Ascending aorta (tissue), 2 donors: Measurements from ENCODE around the gene MAFF. TPM values are rescaled to one million over a fixed set of nuclear protein-coding genes. Genes with fewer than 3 reads are reported as not detected.
A peak's percentile ranks its signal among the peaks of the same experiment; 100 is the strongest.

Experiments
- DNase-seq, 2 donors: peaks; one replicate each; pipeline ENCODE4 v3.0.0-alpha.2; 2019; ENCODE audit warnings: low spot score in 2 of 2
- H3K27ac ChIP-seq, 2 donors: fragments of 200-600 bp; sonication (generic); one replicate each; pipeline ENCODE4 v1.5.1; 2016 to 2017; ENCODE audit warnings: mild to moderate bottlenecking in 1 of 2
- H3K27me3 ChIP-seq: fragments of 200-600 bp; sonication (generic); one replicate; pipeline ENCODE4 v1.5.1; 2017
- H3K36me3 ChIP-seq, 2 donors: fragments of 200-600 bp; sonication (generic); one replicate each; pipeline ENCODE4 v1.5.1; 2016
- H3K4me1 ChIP-seq, 2 donors: fragments of 200-600 bp; sonication (generic); one replicate each; pipeline ENCODE4 v1.5.1; 2016 to 2017; ENCODE audit warnings: mild to moderate bottlenecking in 1 of 2
- H3K4me3 ChIP-seq, 2 donors: fragments of 200-600 bp; sonication (generic); one replicate each; pipeline ENCODE4 v1.5.1; 2016 to 2017; ENCODE audit warnings: mild to moderate bottlenecking in 1 of 2
- H3K9me3 ChIP-seq, 2 donors: fragments of 200-600 bp; sonication (generic); one replicate each; pipeline ENCODE4 v1.5.1; 2016
- intact Hi-C: fragments of 100-400 bp; cut with DNase I; formaldehyde crosslinking; loops from one replicate; pipeline ENCODE4 v1.15.1; 2023
- total RNA-seq: library from RNA; depleted of rRNA; stranded (reverse); fragments of >200 nt; gene quantifications from one replicate; pipeline ENCODE4 v1.1.0, GENCODE V29; 2016
- TF ChIP-seq, protein P1 (sequence below), 3 experiments: fragments of 200-600 bp in 2 of 3; fragments of 450-650 bp in 1 of 3; sonication (generic) in 2 of 3; IDR thresholded peaks; one replicate each; pipeline ENCODE4 v1.5.1; 2016 to 2019; ENCODE audit warnings: antibody characterized with exemption in 3 of 3, mild to moderate bottlenecking in 1 of 3, moderate library complexity in 1 of 3

MAFF gene
- total RNA-seq, 1 donor from 2014 or later = 183 TPM

DNA sequence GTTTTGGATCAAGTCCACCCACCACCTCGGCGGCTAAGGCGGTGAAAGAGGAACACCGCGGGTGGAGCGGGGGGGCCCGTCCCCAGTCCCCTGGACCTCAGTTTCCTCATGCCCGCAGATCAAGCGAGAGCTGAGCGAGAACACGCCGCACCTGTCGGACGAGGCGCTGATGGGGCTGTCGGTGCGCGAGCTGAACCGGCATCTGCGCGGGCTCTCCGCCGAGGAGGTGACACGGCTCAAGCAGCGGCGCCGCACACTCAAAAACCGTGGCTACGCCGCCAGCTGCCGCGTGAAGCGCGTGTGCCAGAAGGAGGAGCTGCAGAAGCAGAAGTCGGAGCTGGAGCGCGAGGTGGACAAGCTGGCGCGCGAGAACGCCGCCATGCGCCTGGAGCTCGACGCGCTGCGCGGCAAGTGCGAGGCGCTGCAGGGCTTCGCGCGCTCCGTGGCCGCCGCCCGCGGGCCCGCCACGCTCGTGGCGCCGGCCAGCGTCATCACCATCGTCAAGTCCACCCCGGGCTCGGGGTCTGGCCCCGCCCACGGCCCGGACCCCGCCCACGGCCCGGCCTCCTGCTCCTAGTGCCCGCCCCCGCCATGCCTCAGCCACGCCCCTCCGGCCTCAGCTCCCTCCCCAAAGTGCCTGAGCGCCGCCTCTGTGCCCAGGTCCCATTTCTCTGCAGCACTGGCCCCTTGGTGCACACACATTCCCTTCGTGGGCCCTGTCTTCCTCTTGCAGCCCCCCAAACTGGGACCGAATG, 12.7 kb downstream of the MAFF start:
- peak overlapping the region in 1 of 2 donors; percentile 50 for H3K4me3 ChIP-seq
- intact Hi-C loops = loop anchor here (5.0 kb wide), 3 partner anchors 32 to 147 kb away; partner anchors contain the start of genes PLA2G6 and TMEM184B
- H3K36me3 ChIP-seq = peaks cover 4 to 30% of the 10 kb centered on the region in 2 donors
- peak overlapping the region; percentile 30 to 35 for H3K27ac ChIP-seq
- no peaks in the 10 kb centered on the region for H3K27me3 ChIP-seq
- peaks cover 21 to 29% of the 10 kb centered on the region in 2 donors for H3K4me1 ChIP-seq
- H3K9me3 ChIP-seq = no peaks in the 10 kb centered on the region
- TF ChIP-seq, protein P1, sequence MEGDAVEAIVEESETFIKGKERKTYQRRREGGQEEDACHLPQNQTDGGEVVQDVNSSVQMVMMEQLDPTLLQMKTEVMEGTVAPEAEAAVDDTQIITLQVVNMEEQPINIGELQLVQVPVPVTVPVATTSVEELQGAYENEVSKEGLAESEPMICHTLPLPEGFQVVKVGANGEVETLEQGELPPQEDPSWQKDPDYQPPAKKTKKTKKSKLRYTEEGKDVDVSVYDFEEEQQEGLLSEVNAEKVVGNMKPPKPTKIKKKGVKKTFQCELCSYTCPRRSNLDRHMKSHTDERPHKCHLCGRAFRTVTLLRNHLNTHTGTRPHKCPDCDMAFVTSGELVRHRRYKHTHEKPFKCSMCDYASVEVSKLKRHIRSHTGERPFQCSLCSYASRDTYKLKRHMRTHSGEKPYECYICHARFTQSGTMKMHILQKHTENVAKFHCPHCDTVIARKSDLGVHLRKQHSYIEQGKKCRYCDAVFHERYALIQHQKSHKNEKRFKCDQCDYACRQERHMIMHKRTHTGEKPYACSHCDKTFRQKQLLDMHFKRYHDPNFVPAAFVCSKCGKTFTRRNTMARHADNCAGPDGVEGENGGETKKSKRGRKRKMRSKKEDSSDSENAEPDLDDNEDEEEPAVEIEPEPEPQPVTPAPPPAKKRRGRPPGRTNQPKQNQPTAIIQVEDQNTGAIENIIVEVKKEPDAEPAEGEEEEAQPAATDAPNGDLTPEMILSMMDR (IDR thresholded peaks at IDR 0.05) = peak in 1 of 3 experiments; percentile 24
- no peak for DNase-seq

- intact Hi-C loops = loop anchor here (5.0 kb wide), 3 partner anchors 33 to 148 kb away; partner anchors contain the start of genes PLA2G6 and TMEM184B
- DNase-seq = no peak
- H3K36me3 ChIP-seq = peaks cover 4 to 27% of the 10 kb centered on the region in 2 donors
- H3K27ac ChIP-seq = peak overlapping the region; percentile 30 to 35
- peaks cover 25 to 37% of the 10 kb centered on the region in 2 donors for H3K4me1 ChIP-seq
- TF ChIP-seq, protein P1 (IDR thresholded peaks at IDR 0.05) = no peak
- H3K4me3 ChIP-seq = no peak overlapping the region
- H3K27me3 ChIP-seq = no peaks in the 10 kb centered on the region
- H3K9me3 ChIP-seq = no peaks in the 10 kb centered on the region
These were observed 13.6 kb downstream of the MAFF start for GRCh38 chr22:38215156-38216038.

DNA sequence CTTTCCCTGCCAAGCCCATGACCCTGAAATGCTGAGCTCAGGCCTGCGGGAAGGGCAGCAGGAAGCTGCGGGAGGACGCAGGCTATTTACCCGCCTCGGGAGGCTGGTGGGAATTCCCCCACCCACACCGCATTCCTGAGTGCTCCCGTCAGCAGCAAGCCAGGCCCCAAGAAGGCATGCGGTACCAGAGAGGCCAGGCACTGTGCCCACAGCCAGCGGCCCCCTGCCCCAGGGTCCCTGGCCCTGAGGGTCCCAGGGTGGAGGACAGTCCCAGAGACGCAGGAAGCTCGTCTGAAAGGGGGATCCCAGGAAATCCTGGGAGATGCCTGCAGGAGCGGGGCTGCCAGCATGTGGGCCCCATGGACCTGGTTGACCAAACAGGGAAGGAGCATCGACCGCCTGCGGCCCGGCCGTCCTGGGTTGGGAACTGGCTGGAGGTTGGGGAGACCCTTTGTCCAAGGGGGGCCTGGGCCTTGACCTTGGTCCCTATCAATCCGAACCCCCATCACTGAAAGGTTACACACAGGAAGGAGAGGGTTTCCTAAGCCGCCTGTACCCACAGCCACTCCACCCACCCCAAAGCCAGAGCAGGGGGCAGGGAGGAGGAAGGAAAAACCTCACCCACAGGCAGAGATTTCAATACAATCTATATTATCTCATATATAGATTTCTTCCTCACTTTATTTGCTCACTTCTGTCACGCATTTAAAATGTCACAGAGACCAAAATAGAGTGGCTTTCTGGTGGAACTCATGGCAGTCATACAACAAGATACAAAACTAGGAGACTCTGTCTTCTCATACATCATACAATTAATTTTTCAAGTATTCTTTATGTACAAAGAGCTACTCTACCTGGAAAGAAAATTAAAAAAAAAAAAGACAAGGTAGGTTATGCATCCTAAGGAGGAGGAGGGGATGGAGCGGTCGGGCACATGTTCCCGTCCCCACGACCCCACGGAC, 17.1 kb downstream of the MAFF start:
- DNase-seq = peak; percentile 44 to 92
- Histone ChIP-seq H3K27me3 (no peaks in the 10 kb centered on the region), H3K4me1 (peaks cover 24 to 38% of the 10 kb centered on the region in 2 donors), H3K9me3 (no peaks in the 10 kb centered on the region), H3K4me3 (no peak overlapping the region), H3K27ac (peak overlapping the region; percentile 90 to 95), H3K36me3 (peaks cover 7 to 44% of the 10 kb centered on the region in 2 donors)
- TF ChIP-seq, protein P1 (IDR thresholded peaks at IDR 0.05) = no peak
- intact Hi-C loops = loop anchor here (2.0 to 5.0 kb wide), 5 partner anchors 16 to 152 kb away; partner anchors contain the start of genes PLA2G6 and TMEM184B

DNA sequence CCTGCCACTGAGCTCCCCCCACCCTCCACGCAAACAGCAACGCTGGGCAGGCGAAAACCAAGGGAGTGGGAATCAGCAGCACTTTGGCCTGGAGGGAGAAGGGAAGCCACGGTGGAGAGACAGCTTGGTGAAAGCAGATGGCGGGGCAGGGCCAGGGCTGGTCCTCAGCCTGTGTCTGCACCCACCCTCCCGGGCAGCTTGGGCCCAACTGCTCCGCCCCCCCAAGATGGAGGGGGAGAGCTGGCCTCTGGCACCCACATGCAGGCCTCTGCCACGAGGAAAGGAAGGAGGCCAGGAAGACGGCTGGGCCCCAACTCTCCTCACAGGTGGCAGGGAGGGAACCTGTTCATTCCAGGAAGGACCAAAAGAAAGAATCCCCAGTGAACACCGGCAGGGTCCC, 17.8 kb downstream of the MAFF start:
- intact Hi-C loops = loop anchor here (2.0 to 5.0 kb wide), 5 partner anchors 17 to 152 kb away; partner anchors contain the start of genes PLA2G6 and TMEM184B

More for the DNA sequence above, 17.8 kb downstream of the MAFF start:
- DNase-seq = no peak
- H3K9me3 ChIP-seq = no peaks in the 10 kb centered on the region
- no peak overlapping the region for H3K4me3 ChIP-seq
- peaks cover 19 to 34% of the 10 kb centered on the region in 2 donors for H3K4me1 ChIP-seq
- peak overlapping the region; percentile 90 to 95 for H3K27ac ChIP-seq
- no peaks in the 10 kb centered on the region for H3K27me3 ChIP-seq
- peaks cover 11 to 43% of the 10 kb centered on the region in 2 donors for H3K36me3 ChIP-seq
- TF ChIP-seq, protein P1 (IDR thresholded peaks at IDR 0.05) = no peak
